IMR-90 (cell line): Measurements from ENCODE around the gene CLCN6. TPM values are rescaled to one million over a fixed set of nuclear protein-coding genes. Genes with fewer than 3 reads are reported as not detected.
A peak's percentile ranks its signal among the peaks of the same experiment; 100 is the strongest.

ENCODE experiments used
- ATAC-seq: fragments of 200-7000 bp; cut with Tn5 transposase; 2 replicates; pipeline ENCODE4 v1.9.1; 2020; ENCODE audit warnings: low read depth, mild to moderate bottlenecking, moderate library complexity
- BruUV-seq: library from RNA; stranded (reverse); fragments of 400-500 nt; replicated peaks from 2 replicates; lab custom pipeline; 2021; lab: Mats Ljungman, UMichigan
- CTCF ChIA-PET: fragments of 300-600 bp; formaldehyde crosslinking; extraction: SDS; loops from one replicate; lab custom pipeline; 2021; ENCODE audit warnings: antibody characterized with exemption; lab: Yijun Ruan, JAX
- POLR2A ChIA-PET: fragments of 300-600 bp; sonication (Branson Sonifier 250); formaldehyde crosslinking; loops from one replicate; lab custom pipeline; 2022; ENCODE audit warnings: antibody characterized with exemption; ENCODE audit not compliant: unreplicated experiment; lab: Charles Lee
- DNase-seq: peaks from one replicate; pipeline ENCODE4 v3.0.0; 2013
- H2AFZ ChIP-seq: replicated peaks from 2 replicates; pipeline ENCODE3; 2013; ENCODE audit warnings: low read length, mild to moderate bottlenecking; ENCODE audit not compliant: poor library complexity
- H2AK5ac ChIP-seq: 2 replicates; pipeline ENCODE4 v1.6.1; 2013; ENCODE audit warnings: low read depth, low read length, inconsistent platforms
- H2AK9ac ChIP-seq: replicated peaks from 2 replicates; pipeline ENCODE3; 2013; ENCODE audit warnings: mild to moderate bottlenecking, low read depth, low read length, moderate library complexity; ENCODE audit not compliant: poor library complexity
- H2BK120ac ChIP-seq: 2 replicates; pipeline ENCODE4 v1.6.1; 2013; ENCODE audit warnings: low read depth, low read length, inconsistent platforms
- H2BK15ac ChIP-seq: 3 replicates; pipeline ENCODE4 v1.6.1; 2013; ENCODE audit warnings: low read depth, low read length, inconsistent platforms
- H2BK20ac ChIP-seq: 2 replicates; pipeline ENCODE4 v1.6.1; 2013; ENCODE audit warnings: low read depth, mild to moderate bottlenecking, inconsistent platforms, low read length, moderate library complexity
- H2BK5ac ChIP-seq: 2 replicates; pipeline ENCODE4 v1.6.1; 2013; ENCODE audit warnings: mild to moderate bottlenecking, low read depth, low read length, inconsistent platforms; ENCODE audit not compliant: poor library complexity, severe bottlenecking
- H3K14ac ChIP-seq: replicated peaks from 2 replicates; pipeline ENCODE4 v1.6.1; 2013; ENCODE audit warnings: low read depth, low read length, inconsistent platforms
- H3K18ac ChIP-seq: 2 replicates; pipeline ENCODE4 v1.6.1; 2013; ENCODE audit warnings: low read depth, low read length, control low read depth
- H3K23ac ChIP-seq: 2 replicates; pipeline ENCODE4 v1.6.1; 2013; ENCODE audit warnings: low read depth, low read length, inconsistent platforms
- H3K27ac ChIP-seq: 2 replicates; pipeline ENCODE4 v1.5.1; 2013; ENCODE audit warnings: mild to moderate bottlenecking, control low read depth, low read length; ENCODE audit not compliant: insufficient read depth
- H3K27me3 ChIP-seq: 2 replicates; pipeline ENCODE4 v1.6.1; 2013; ENCODE audit warnings: low read length; ENCODE audit not compliant: control insufficient read depth, insufficient read depth
- H3K36me3 ChIP-seq: 2 replicates; pipeline ENCODE4 v1.6.1; 2013; ENCODE audit warnings: low read length, mixed read lengths; ENCODE audit not compliant: control insufficient read depth, insufficient read depth
- H3K4ac ChIP-seq: 2 replicates; pipeline ENCODE4 v1.6.1; 2013; ENCODE audit warnings: low read depth, low read length, inconsistent platforms
- H3K4me1 ChIP-seq: 2 replicates; pipeline ENCODE4 v1.6.1; 2013; ENCODE audit warnings: low read length, mixed read lengths; ENCODE audit not compliant: control insufficient read depth, insufficient read depth
- H3K4me2 ChIP-seq: 2 replicates; pipeline ENCODE4 v1.6.1; 2013; ENCODE audit warnings: low read depth, mild to moderate bottlenecking, control low read depth, low read length, moderate library complexity
- H3K4me3 ChIP-seq: 2 replicates; pipeline ENCODE4 v1.5.1; 2013; ENCODE audit warnings: low read depth, mild to moderate bottlenecking, control low read depth, low read length, moderate library complexity; ENCODE audit not compliant: insufficient read depth
- H3K56ac ChIP-seq: 2 replicates; pipeline ENCODE4 v1.6.1; 2013; ENCODE audit warnings: low read length, inconsistent platforms; ENCODE audit not compliant: insufficient read depth; ENCODE audit errors: extremely low read depth
- H3K79me1 ChIP-seq, 2 experiments: 2 replicates each; pipeline ENCODE4 v1.6.1; 2013; ENCODE audit warnings: low read length in 2 of 2, inconsistent platforms in 1 of 2, low read depth in 1 of 2
- H3K9ac ChIP-seq: 2 replicates; pipeline ENCODE4 v1.6.1; 2013; ENCODE audit warnings: low read depth, low read length, control low read depth
- H3K9me1 ChIP-seq: 2 replicates; pipeline ENCODE4 v1.6.1; 2013; ENCODE audit warnings: low read length, inconsistent platforms; ENCODE audit not compliant: insufficient read depth
- H3K9me3 ChIP-seq: 2 replicates; pipeline ENCODE4 v1.6.1; 2013; ENCODE audit warnings: low read length; ENCODE audit not compliant: control insufficient read depth, insufficient read depth
- H4K20me1 ChIP-seq: 2 replicates; pipeline ENCODE4 v1.6.1; 2013; ENCODE audit warnings: low read length, inconsistent platforms; ENCODE audit not compliant: insufficient read depth
- H4K5ac ChIP-seq: 2 replicates; pipeline ENCODE4 v1.6.1; 2013; ENCODE audit warnings: mild to moderate bottlenecking, low read depth, low read length, control low read depth
- H4K8ac ChIP-seq, 2 experiments: 2 replicates each; pipeline ENCODE4 v1.6.1; 2013; ENCODE audit warnings: low read depth in 2 of 2, low read length in 2 of 2, control low read depth in 1 of 2, inconsistent platforms in 1 of 2
- H4K91ac ChIP-seq: 2 replicates; pipeline ENCODE4 v1.6.1; 2013; ENCODE audit warnings: low read depth, low read length, inconsistent platforms; ENCODE audit not compliant: insufficient read depth
- BHLHE40 ChIP-seq: fragments of 150-350 bp; IDR thresholded peaks from 2 replicates; pipeline ENCODE4 v1.6.1; 2016; ENCODE audit warnings: mild to moderate bottlenecking, low read depth, low read length
- CTCF ChIP-seq: conservative IDR thresholded peaks from 2 replicates; pipeline ENCODE4 v1.5.1; 2012; ENCODE audit warnings: mild to moderate bottlenecking, low read depth, low read length, improper control_type of control experiment
- MAFK ChIP-seq: IDR thresholded peaks from 2 replicates; pipeline ENCODE4 v1.6.1; 2012; ENCODE audit warnings: low read depth, low read length, improper control_type of control experiment
- MAZ ChIP-seq: IDR thresholded peaks from 2 replicates; pipeline ENCODE4 v1.6.1; 2012; ENCODE audit warnings: low read depth, mild to moderate bottlenecking, low read length, improper control_type of control experiment, moderate library complexity, borderline replicate concordance
- POLR2A ChIP-seq: IDR thresholded peaks from 2 replicates; pipeline ENCODE4 v1.6.1; 2012; ENCODE audit warnings: mild to moderate bottlenecking, low read depth, low read length
- RAD21 ChIP-seq: IDR thresholded peaks from 2 replicates; pipeline ENCODE4 v1.6.1; 2012; ENCODE audit warnings: low read length, improper control_type of control experiment
- SMC3 ChIP-seq: fragments of 150-350 bp; IDR thresholded peaks from 2 replicates; pipeline ENCODE4 v1.6.1; 2016; ENCODE audit warnings: low read depth, mild to moderate bottlenecking, antibody characterized with exemption, low read length, moderate library complexity
- WGBS, 2 experiments: methylation state at CpG; one replicate each; pipeline versions ENCODE4 v1.1.5 to v1.1.7; 2013; ENCODE audit warnings: missing lambda C conversion rate in 2 of 2; ENCODE audit not compliant: insufficient read length in 1 of 2; ENCODE audit errors: extremely low coverage in 2 of 2; 5-methylcytosine and 5-hydroxymethylcytosine counted together
- dilution Hi-C: fragments of 300-500 bp; cut with HindIII; formaldehyde crosslinking; loops from one replicate; pipeline ENCODE4 v1.14.3; 2018; ENCODE audit warnings: low sequenced_read_pairs; ENCODE audit not compliant: unreplicated experiment
- in situ Hi-C: fragments of 300-500 bp; cut with MboI; formaldehyde crosslinking; loops from 3 replicates; pipeline ENCODE4 v1.14.3; 2019; ENCODE audit warnings: low sequenced_read_pairs, inconsistent platforms, mixed read lengths
- intact Hi-C: fragments of 100-400 bp; cut with micrococcal nuclease; formaldehyde crosslinking; loops from 2 replicates; pipeline ENCODE4 v1.10.0; 2022
- polyA plus RNA-seq, 3 experiments: library from polyadenylated mRNA; depleted of rRNA; stranded (reverse); fragments of >200 nt; gene quantifications; 2 replicates each; pipeline ENCODE4 v1.2.3, GENCODE V29; 2012; ENCODE audit warnings: low replicate concordance in 1 of 3
- total RNA-seq: library from RNA; depleted of rRNA; stranded (reverse); fragments of >200 nt; gene quantifications from 2 replicates; pipeline ENCODE4 v1.2.3, GENCODE V29; 2012

The CLCN6 gene
- total and polyA plus RNA-seq, 2 of the 4 experiments (the other 2 are of a cell fraction) = 4.1 to 10.6 TPM

- dilution Hi-C loops (no loop called here), in situ Hi-C loops (no loop called here), intact Hi-C loops (loop anchor here (1.0 kb wide), 2 partner anchors 56 to 69 kb away; no protein-coding TSS in a partner anchor)
- Histone ChIP-seq H4K20me1 (peaks cover 12% of the 10 kb centered on the region; the same call in 1 of the 2 replicates), H2AFZ (peak overlapping the region; percentile 11), H3K4me1 (peaks cover 2% of the 10 kb centered on the region; the same call in 1 of the 2 replicates), H3K4ac (no peak overlapping the region), H2AK9ac (no peak overlapping the region), H2BK15ac (no peak overlapping the region), H3K27ac (no peak overlapping the region), H3K4me2 (no peak overlapping the region), H3K79me1 (peaks cover 0 to 4% of the 10 kb centered on the region in 2 experiments; a peak in 2 of 4 replicates), H2AK5ac (no peak overlapping the region), H3K4me3 (no peak overlapping the region), H3K18ac (no peak overlapping the region), H4K5ac (no peak overlapping the region), H3K14ac (no peak overlapping the region), H3K27me3 (no peaks in the 10 kb centered on the region), H4K91ac (no peak overlapping the region), H4K8ac (no peak overlapping the region), H3K36me3 (peaks cover 79% of the 10 kb centered on the region), H2BK120ac (no peak overlapping the region), H3K9me1 (peaks cover 3% of the 10 kb centered on the region; the same call in 1 of the 2 replicates), H3K9me3 (no peaks in the 10 kb centered on the region), H3K23ac (no peak overlapping the region), H2BK5ac (no peak overlapping the region), H3K56ac (no peak overlapping the region), H3K9ac (no peak overlapping the region), H2BK20ac (no peak overlapping the region)
- no TSS peak for BruUV-seq
- 67% methylated on average over 15 of the region's 40 CpGs; no CpG with 5 or more reads in 1 of the 2 experiments for WGBS, 2 experiments
- POLR2A ChIA-PET = no interaction called here
- CTCF ChIA-PET = interaction anchor here (0.6 to 1.2 kb wide), 8 partner anchors 9 to 69 kb away, joined by 3 to 11 read pairs (median 4); partner anchors contain the start of gene NPPA
- DNase-seq = peak; percentile 41
- ATAC-seq = peak; percentile 93
- 0 out of 2 replicates have a peak, but pooled peaks have one; percentile 35 for TF ChIP-seq POLR2A
- peak; percentile 83 for TF ChIP-seq SMC3
- no peak; the same call in 1 of the 2 replicates for TF ChIP-seq MAZ
- peak; percentile 93 for TF ChIP-seq RAD21
- peak; percentile 96 for TF ChIP-seq CTCF
- TF ChIP-seq MAFK = no peak
- 0 out of 2 replicates have a peak, but pooled peaks have one; percentile 13 for TF ChIP-seq BHLHE40
Measured at GRCh38 chr1:11838349-11839272, 32.6 kb downstream of the CLCN6 start.
